Measurements from ENCODE around the gene HGS.
A peak's percentile ranks its signal among the peaks of the same experiment; 100 is the strongest.
"Not testable (repeated sequence)": the region's sequence is repeated elsewhere in the genome, so short reads cannot be mapped to it uniquely, and the experiment has no call there.

HGS gene

DNA sequence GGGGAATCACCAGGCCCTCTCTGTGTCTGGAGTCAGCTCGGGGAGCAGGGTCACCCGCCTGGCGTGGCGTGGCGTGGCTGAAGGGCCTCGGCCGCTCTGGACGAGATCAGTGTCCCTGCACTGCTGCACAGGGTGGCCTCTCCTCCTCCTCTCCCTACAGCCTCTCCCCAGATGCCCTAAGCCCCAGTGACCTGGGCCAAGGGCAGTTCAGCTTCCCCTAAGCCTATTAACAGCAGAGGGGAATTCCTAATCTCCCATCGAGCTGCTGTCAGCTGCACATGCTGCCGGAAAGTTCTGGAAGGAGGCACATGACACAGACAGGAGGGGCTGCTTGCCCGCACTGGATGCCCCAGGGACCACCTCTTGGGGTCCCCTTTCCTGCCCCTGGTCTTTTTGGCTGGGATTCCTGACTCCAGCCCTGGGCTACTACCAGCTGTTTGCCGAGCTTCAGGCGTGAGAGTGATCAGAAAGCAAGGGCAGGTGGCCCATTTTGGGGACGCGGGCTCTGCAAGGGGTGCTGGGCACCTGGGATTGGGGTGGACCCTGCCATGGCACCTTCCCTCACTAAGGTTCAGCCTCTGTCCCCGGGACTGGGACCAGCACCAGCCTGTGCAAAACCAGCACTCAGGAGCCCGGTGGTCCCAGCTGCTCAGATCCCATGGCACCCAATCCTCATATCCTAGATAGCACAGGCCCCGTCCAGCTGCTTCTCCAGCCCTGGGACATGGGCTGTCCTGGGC lies 28.3 kb upstream of the HGS start:
- no peak for DNase-seq (ENCODE audit: low read depth in 3 of 3)

DNA sequence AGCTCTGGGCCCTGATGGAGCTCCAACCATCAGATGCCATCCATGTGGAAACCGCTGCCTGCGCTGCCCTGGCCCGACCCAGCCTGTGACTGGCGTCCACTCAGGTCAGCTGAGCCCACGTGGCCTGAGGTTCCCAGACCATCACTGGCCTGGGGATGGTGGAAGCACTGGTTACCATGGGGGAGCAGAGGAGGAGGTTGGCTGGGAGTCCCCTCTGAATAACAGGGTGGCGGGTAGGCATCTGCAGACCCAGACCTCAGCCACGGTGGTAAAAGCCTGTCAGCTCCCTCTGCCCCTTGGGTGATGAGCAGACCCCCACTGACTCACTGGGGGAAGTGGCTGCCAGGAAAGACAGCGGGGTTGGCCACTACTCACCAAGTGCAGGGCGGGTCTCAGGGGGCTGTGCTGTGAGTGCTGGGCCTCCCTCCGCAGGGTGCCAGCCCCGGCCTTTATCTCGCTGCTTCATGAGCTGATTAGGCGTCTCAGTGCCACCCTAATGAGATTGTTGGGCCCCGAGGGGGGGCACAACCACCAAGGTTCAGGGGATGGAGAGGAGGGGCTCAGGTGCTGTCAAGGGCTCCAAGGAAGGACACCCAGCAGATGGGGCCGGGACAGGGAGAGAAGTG lies 27.6 kb upstream of the HGS start, which contains the start of gene PDE6G:
Gene PDE6G, minus strand, starts transcription at position 425 of the 626 bp plus-strand sequence. CDS start 3,237 bp downstream, outside the sequence.
- DNase-seq (ENCODE audit: low read depth in 3 of 3), result no peak

DNA sequence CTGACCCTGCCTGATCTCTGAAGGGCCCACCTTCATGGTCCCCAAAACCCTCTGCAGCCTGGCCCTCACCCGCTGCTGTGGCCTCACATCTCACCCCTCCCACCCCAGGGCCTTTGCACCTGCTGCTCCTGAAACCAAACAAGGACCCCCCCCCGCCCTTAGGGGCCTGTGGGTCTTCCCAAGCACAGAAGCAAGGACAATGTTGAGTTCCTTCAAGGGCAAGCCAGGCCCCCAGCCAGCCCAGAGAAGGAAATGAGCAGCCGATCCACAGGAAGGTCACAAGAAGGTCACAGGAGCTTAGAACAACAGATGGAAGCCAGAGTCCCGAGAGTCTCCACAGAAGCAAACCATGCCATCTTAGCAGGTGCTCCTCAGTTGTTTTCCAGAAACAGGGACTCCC lies 27.0 kb upstream of the HGS start:
- no peak for DNase-seq (ENCODE audit: low read depth in 3 of 3)

DNA sequence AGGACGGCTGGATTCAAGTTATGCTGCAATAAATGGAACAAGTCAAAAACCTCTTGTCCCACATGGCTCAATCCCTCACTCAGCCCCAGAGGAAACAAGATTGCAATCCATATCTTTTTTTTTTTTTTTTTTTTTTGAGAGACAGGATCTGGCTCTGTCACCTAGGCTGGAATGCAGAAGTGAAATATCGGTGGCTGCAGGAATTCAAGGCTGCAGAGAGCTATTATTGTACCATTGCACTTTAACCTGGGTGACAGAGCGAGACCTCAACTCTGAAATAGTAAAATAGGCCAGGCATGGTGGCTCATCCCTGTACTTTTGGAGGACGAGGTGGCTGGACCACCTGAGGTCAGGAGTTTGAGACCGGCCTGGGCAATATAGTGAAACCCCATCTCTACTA lies 24.8 kb upstream of the HGS start:
- DNase-seq (ENCODE audit: low read depth in 3 of 3), result no peak

- no peak for DNase-seq (ENCODE audit: low read depth in 3 of 3)
These were observed 23.4 kb upstream of the HGS start for GRCh38 chr17:81660441-81660840.

DNA sequence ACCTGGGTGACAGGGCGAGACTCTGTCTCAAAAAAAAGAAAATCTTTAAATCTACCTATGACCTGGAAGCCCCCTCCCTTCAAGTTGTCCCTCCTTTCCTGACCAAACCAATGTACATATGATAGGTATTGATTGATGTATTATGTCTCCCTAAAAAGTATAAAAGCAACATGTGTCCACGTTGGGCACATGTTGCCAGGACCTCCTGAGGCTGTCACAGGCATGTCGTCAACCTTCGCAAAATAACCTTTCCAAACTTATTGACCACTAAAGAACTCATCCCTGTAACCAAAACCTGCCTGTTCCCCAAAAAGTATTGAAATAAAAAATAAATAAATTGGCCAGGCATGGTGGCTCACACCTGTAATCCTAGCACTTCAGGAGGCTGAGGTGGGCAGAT lies 21.8 kb upstream of the HGS start:
- no peak for DNase-seq (ENCODE audit: low read depth in 3 of 3)

GRCh38 chr17:81664051-81664470 lies 19.8 kb upstream of the HGS start:
- DNase-seq (ENCODE audit: low read depth in 3 of 3), result no peak

DNA sequence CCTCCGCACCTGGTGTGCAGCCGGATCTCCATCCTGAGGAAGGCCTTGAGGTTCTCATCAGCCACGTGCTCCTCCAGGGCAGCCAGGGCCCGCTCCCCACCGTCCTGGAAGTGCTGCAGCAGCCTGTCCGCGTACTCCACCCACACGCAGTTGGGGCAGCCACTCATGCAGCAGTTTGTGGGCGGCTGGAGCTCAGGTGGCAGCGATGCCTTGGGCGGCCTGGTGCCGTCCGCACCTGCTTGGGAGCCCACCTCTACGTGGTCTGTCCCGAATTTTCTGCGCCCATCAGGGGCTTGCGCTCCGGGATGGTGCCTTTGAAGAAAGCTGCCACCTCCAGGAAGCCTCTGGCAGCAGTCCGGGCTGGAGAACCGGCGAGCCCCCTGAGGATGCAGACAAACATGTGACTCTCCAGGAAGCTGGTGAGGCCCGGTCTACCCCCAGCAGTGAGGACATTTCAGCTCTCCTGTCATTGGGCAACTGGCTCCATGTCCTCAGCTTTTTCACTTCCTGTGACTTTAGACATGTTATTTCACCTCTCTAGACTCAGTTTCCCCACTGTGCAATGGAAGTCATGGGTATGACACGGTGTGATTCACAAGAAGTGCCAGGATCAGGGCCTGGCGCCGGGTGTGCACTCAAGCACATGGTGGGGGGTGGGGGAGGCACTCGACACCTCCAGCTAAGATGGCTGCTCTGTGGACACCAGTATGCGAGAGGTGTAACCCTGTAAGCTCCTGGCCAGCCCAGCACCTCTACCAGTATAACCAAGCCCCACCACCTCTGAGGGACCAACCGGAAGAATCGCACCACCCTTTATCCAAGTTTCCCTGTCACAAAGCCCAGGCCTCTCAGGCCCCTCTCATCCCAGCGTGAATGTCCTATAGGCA lies 18.4 kb upstream of the HGS start:
- peak; percentile 41 to 70 (median 47) for DNase-seq (ENCODE audit: low read depth in 3 of 3)

DNA sequence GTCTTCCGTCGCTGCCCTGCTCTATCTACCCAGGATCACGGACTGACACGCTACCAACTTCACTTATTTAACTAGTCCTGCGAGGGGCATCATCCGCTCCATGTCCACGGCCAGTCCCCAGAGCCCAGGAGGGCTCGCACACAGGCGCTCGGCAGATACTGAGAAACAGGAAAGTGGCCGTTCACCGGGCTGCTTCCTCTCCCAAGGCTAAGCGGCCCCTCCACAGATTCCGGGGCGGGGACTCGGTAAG lies 17.8 kb upstream of the HGS start:
- DNase-seq (ENCODE audit: low read depth in 3 of 3), result no peak

DNA sequence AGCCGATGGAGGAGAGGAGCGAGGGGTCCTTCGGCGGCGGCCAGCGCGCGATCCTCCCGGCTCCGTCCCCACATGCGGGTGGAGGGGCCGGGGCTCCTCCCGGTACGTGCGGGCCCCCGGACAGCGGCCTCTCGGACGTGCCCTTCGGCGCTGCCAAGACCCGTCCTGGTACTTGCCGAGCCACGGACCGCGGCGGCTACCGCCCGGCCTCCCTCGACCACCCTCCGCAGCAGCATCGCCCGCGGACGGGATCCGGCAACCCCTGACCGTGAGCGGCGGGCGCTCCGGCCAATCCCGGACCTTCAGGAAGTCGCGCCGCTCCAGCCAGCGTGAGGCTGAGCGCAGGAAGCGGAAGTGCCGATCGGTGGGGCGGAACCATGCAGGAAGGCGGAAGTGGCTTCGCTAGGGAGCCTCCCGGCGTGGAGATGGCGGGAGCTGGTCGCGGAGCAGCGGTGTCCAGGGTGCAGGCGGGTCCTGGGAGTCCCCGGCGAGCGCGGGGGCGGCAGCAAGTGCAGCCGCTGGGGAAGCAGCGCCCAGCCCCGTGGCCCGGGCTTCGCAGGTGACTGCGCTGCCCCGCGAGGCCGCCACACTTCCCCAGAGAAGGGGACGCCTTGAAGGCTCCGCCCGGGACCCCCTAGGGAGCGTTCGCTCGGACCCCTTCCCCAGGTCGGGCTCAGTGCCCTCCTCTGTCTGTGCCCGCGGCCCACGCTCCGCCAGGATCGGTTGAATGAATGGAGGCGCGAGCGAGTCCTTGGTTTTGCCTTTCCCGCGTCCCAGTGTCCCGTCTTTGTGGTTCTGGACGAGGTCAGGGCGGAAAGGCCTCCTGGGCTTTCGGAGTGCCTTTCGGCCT lies 17.2 kb upstream of the HGS start, which contains the start of the genes CCDC137 and OXLD1:
Gene CCDC137, plus strand, starts transcription at position 396 of the 850 bp plus-strand sequence. Its CDS starts 30 bp downstream, at position 426.
Gene OXLD1, minus strand, starts transcription at position 264 of the 850 bp plus-strand sequence. Its CDS starts 28 bp downstream, at position 236.
- DNase-seq (ENCODE audit: low read depth in 3 of 3), result peak; percentile 85 to 94 (median 87)

- no peak for DNase-seq (ENCODE audit: low read depth in 3 of 3)
These were observed 16.1 kb upstream of the HGS start for GRCh38 chr17:81667754-81668153.

GRCh38 chr17:81672504-81672903 lies 11.3 kb upstream of the HGS start:
- DNase-seq (ENCODE audit: low read depth in 3 of 3), result no peak

DNA sequence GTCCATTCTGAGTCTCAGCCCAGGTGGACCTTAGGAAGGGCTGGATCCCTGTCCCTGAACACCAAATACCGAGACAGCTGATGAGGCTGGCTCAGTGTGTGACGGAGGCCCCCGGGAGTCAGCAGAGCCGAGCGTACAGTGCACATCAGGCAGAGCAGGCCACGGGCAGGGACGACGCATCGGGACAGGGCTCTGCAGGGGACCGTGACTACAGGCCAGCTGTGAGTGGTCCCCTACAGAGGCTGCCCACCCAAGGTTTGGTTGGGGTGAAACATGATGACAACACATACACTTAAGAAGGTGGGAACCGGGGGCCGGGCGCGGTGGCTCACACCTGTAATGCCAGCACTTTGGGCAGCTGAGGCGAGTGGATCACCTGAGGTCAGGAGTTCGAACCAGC lies 10.9 kb upstream of the HGS start:
- no peak for DNase-seq (ENCODE audit: low read depth in 3 of 3)

DNA sequence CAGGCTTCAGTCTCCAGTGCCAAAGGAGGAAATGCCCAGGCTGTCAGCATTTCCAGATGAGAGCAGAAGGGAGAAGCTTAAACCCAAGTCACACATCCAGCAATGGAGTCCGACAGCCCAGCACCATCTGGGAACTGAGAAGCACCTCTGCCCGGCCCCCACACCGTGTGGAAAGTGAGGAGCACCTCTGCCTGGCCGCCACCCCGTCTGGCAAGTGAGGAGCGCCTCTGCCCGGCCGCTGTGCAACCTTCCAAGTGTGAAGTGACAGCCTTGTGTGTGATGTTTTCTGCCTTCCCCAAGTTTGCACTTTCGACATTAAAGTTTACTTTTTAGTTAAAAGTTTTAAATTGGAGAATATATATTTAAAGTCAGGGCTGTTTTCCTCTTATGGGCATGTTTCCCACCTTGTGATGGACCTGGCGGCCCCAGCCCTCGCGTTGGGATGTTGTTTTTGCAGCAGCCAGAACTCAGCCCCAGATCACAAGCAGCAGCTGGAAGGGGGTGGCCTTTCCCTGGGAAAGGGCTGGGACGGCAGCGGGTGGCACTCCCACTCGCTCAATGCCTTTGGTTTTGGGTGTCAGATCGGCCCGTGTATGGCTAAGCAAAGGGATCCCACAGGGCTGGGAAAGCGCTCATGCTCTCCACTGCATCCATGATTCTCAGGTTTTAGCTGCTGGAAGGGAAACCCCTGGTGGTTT lies 10.1 kb upstream of the HGS start:
- no peak for DNase-seq (ENCODE audit: low read depth in 3 of 3)

- DNase-seq (ENCODE audit: low read depth in 3 of 3), result not testable (repeated sequence)
These were observed 8.1 kb upstream of the HGS start for GRCh38 chr17:81675515-81676221.

- no peak for DNase-seq (ENCODE audit: low read depth in 3 of 3)
These were observed 6.9 kb upstream of the HGS start for GRCh38 chr17:81676906-81677305.

DNA sequence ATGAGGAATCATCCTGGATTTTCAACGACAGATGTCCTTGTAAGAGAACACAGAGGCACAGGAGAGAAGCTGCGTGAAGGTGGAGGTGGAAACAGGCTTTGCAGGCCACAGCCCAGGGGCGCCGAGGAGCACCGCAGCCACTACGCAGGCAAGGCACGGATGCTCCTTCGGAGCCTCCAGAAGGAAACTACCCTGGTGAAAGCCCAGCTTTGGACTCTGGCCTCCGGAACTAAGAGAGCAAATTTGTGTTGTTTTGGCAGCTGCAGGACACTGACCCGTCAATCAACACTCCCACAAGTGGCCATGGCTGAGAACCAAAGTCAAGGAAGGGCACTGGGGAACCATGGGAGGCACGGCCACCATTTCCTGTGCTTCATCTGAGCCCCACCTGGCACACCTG lies 3.7 kb upstream of the HGS start:
- no peak for DNase-seq (ENCODE audit: low read depth in 3 of 3)

DNA sequence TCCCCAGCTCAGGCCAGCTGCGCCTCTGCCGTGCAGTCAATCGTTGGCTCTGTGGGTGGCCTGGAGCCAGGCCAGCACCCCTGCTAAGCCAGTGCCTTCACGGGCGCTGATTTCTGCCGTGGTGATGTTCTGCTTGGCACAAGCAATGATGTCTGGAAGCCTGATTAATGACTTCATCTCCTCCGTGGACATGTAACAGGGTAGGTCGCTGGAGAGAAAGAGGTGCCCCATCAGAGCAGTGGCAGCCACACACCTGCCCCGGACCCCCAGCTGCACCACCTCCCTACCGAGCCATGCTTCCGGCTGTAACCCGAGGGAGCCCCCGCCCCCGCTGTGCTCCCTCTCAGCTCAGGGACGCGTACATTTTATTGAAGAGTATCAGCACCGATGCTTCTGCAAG lies 2.1 kb upstream of the HGS start:
- no peak for DNase-seq (ENCODE audit: low read depth in 3 of 3)

DNA sequence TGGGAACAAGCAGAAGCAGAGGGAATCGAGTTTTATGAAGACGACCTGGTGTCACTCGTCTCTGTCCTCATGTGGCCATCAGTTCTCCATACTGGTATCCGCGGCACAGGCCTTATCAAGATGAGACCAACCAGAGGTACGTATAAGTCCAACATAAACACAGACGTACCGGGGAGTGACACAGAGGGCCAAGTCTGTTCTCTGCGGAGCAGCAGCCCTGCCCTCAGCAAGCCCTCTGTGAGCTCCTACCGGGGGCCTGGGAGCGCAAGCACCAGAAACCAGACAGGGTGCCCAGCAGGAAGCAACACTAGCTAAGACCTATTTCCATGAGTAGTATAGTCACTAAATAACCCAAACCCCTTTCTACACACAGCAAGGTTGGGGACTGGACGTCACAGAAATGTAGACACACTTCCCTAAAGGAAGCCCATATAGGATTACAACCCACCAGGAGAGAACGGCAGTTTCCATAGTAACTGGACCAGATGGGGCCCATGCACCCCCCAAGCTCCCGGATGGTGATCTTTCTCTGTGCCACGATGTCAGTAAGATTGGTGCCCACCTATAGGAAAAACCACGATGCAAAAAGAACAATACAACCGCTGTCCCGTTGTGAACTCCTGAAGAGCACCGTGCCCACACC lies 1.1 kb upstream of the HGS start:
- no peak for DNase-seq (ENCODE audit: low read depth in 3 of 3)

DNA sequence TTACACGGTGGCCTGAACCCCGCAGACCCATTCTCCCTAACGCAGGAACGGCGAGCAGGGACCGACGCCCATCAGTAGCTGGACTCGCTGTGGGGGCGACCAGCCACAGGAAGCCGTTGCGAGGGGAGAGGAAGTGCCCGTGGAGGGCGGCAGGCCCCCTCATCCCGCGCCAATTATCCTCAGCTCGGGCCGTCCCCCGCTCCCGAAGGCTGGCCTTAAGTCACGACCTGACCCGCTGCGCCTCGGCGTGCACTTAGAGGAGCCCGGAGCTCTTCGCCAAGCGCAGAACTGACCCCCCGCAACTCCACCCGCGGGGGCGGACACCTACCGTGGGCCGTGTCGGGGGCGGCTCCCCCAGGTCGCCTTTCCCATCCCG lies 615 bp upstream of the HGS start:
- no peak for DNase-seq (ENCODE audit: low read depth in 3 of 3)
